Measurements from ENCODE around the gene MEIS1. TPM values are rescaled to one million over a fixed set of nuclear protein-coding genes. Genes with fewer than 3 reads are reported as not detected.

Gene MEIS1
- total RNA-seq (2021): 5.4 and 9.1 TPM in 2 replicates
- Bru-seq, nascent RNA: percentile 60 among the genes with signal in this experiment
- percentile 43 among the genes with signal in this experiment for BruChase-seq, experiment 1, labeled RNA remaining after a 2-hour chase
- percentile 40 among the genes with signal in this experiment for BruChase-seq, experiment 2, labeled RNA remaining after a 6-hour chase
- long read RNA-seq, partial matches to known transcripts: 0 of 6 reads
- long read RNA-seq, other reads (novel, unspliced or antisense): 6 of 6 reads

DNA sequence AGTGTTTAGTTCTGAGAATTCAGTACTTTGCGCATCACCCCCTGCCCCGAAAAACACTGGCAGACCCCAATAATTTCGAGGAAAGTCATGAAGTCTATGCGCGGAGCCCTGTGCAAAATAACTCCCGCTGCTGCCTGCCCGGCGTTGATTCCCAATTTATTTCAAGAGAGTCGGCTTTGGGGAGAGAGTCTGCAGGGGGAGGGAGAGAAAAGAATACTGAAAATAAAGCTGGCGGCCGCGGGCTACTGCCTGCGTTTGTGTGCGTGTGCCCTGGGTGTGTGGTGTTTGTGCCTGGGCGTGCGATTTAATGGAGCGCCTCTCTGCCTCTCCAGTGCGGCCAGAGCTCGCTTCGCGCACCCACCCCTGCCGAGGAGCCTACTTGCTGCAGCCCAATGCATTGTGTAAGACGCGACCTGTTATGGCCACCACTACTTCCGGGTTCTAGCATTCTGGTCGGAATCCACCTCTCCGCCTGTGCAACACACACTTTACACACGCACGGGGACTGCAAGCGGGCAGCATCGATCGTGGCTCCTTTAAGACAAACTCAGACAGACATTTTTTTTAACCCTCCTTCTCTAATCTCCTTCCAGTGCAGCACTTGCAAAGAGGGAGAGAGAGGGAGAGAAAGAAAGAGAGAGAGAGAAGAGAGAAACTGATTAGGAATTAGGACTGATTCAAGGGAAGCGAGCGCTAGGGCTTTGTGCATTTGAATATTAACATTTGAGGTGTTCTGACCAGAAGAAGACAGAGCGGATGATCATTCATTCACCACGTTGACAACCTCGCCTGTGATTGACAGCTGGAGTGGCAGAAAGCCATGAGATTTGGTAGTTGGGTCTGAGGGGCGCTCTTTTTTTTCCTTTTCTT is at the start of gene MEIS1:
TSS of gene MEIS1 (plus strand) at position 447 of the 870 bp plus-strand sequence. CDS start 732 bp downstream, outside the sequence.
- Histone ChIP-seq H4K20me1 (ENCODE audit: insufficient read depth) (no peaks in the 10 kb centered on the region), H3K4me3 (peak within 1 kb of the TSS; percentile 72), H3K4me1 (replicated peaks; ENCODE audit: insufficient read depth) (peaks cover 13% of the 10 kb centered on the region), H3K79me2 (ENCODE audit: low read depth) (no peaks in the 10 kb centered on the region), H3K4me2 (peak within 1 kb of the TSS; percentile 99), H3K27me3 (ENCODE audit: insufficient read depth, low read depth) (no peaks in the 10 kb centered on the region), H3K9me3 (ENCODE audit: insufficient read depth, low read depth) (no peaks in the 10 kb centered on the region), H3K27ac (peak within 1 kb of the TSS; percentile 48), H3F3A (ENCODE audit: insufficient read depth, low read depth) (peaks cover 6% of the 10 kb centered on the region), H2AFZ (peak within 1 kb of the TSS; percentile 94), H3K36me3 (ENCODE audit: low read depth) (no peaks in the 10 kb centered on the region), H3K9me2 (ENCODE audit: insufficient read depth) (no peaks in the 10 kb centered on the region)
- TF ChIP-seq EZH2 (IDR thresholded peaks at IDR 0.05; ENCODE audit: low read depth): no peak
- TF ChIP-seq, protein P1, sequence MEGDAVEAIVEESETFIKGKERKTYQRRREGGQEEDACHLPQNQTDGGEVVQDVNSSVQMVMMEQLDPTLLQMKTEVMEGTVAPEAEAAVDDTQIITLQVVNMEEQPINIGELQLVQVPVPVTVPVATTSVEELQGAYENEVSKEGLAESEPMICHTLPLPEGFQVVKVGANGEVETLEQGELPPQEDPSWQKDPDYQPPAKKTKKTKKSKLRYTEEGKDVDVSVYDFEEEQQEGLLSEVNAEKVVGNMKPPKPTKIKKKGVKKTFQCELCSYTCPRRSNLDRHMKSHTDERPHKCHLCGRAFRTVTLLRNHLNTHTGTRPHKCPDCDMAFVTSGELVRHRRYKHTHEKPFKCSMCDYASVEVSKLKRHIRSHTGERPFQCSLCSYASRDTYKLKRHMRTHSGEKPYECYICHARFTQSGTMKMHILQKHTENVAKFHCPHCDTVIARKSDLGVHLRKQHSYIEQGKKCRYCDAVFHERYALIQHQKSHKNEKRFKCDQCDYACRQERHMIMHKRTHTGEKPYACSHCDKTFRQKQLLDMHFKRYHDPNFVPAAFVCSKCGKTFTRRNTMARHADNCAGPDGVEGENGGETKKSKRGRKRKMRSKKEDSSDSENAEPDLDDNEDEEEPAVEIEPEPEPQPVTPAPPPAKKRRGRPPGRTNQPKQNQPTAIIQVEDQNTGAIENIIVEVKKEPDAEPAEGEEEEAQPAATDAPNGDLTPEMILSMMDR (conservative IDR thresholded peaks at IDR 0.05): no peak
- intact Hi-C loops (cut with micrococcal nuclease; ENCODE audit: unreplicated experiment): loop anchor here (1.0 kb wide), 2 partner anchors 60 to 74 kb away; no protein-coding TSS in a partner anchor
- BruUV-seq (replicated peaks): TSS peak; percentile 81
- DNase-seq: peak; percentile 81 to 90
- ChIA-PET POLR2A (ENCODE audit: unreplicated experiment) (interaction anchor here (0.6 to 1.2 kb wide), 7 partner anchors 47 to 1723 kb away, joined by 4 to 45 read pairs (median 7); partner anchors contain the start of gene PNO1), CTCF (interaction anchor here (0.6 to 2.2 kb wide), 5 partner anchors 46 to 964 kb away, joined by 6 to 21 read pairs (median 9); no protein-coding TSS in a partner anchor)

DNA sequence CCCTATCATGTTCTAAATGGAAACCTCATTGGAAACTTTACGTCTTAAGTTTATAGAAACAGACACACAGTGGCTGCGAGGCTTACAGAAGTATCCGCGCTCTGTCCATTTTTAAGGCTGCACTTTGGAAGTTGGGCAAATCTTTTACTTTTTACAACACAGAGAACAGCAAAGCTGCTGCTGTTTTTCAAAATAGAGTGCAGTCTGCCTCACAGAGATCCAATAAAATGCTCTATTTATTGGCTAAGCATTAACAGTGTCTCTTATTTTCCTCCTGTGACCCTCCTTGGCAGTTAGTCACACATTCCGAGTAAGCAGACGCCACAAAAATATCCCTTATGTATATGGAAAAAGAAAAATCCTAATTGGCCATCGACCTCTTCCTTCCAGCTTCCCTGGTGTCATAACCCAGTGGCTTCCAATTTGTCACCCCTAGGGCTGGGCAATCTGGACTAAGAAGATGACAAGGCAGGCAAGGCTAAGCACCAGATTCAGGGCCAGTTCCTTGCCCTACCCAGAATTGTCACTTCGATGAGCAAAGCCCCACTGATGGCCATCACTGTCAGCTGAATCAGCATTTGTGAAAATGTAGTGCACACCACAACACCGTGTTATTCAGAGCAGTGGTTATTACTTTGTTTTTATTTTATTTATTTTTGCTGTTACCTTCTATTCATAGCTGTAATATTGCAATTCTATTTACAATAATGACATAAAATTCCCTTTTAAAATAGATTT is 47.7 kb upstream of the MEIS1 start:
- BruUV-seq (replicated peaks): no TSS peak
- no peak overlapping the region for H3K4me2 ChIP-seq
- H3K4me1 ChIP-seq (replicated peaks; ENCODE audit: insufficient read depth): peaks cover 28% of the 10 kb centered on the region
- H3K9me3 ChIP-seq (ENCODE audit: insufficient read depth, low read depth): peaks cover 5% of the 10 kb centered on the region; the same call in 1 of the 2 replicates
- no peaks in the 10 kb centered on the region for H3K9me2 ChIP-seq (ENCODE audit: insufficient read depth)
- CTCF ChIA-PET: no interaction called here
- no peaks in the 10 kb centered on the region for H3K36me3 ChIP-seq (ENCODE audit: low read depth)
- no peak overlapping the region for H3K27ac ChIP-seq
- DNase-seq: no peak
- H3K79me2 ChIP-seq (ENCODE audit: low read depth): no peaks in the 10 kb centered on the region
- TF ChIP-seq, protein P1 (conservative IDR thresholded peaks at IDR 0.05): no peak
- TF ChIP-seq EZH2 (IDR thresholded peaks at IDR 0.05; ENCODE audit: low read depth): no peak
- no peaks in the 10 kb centered on the region for H3K27me3 ChIP-seq (ENCODE audit: insufficient read depth, low read depth)
- peaks cover 4% of the 10 kb centered on the region for H3F3A ChIP-seq (ENCODE audit: insufficient read depth, low read depth)
- H3K4me3 ChIP-seq: no peak overlapping the region
- intact Hi-C loops (cut with micrococcal nuclease; ENCODE audit: unreplicated experiment): no loop called here
- no peaks in the 10 kb centered on the region for H4K20me1 ChIP-seq (ENCODE audit: insufficient read depth)
- no peak overlapping the region for H2AFZ ChIP-seq
- POLR2A ChIA-PET (ENCODE audit: unreplicated experiment): no interaction called here

DNA sequence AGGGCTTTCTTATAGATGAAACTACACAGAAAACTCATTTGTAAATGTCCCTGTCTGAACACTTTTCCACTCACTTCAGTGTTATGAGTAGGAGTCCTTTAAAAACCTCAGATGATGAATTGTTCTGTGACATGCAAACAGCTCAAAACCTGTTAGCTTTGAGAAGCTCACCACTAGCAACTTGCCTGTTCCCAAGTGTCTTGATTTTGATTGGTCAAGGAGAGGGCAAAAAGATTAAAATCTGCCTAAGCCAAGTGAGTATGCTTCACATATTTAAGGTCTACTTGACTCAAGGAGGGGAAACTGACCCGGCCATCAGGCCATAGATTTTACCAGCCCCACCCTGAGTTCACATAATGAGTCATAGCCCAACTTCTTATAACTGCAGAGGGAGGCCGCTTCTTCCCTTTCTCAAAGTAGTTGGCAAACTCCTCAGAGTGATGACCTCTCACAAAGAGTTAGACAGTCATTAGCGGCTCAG is 45.2 kb upstream of the MEIS1 start:
- no peak overlapping the region for H2AFZ ChIP-seq
- intact Hi-C loops (cut with micrococcal nuclease; ENCODE audit: unreplicated experiment): no loop called here
- H3F3A ChIP-seq (ENCODE audit: insufficient read depth, low read depth): peaks cover 4% of the 10 kb centered on the region
- peak; percentile 5 to 64 for DNase-seq
- 0 out of 2 replicates have a peak overlapping the region, but pooled peaks have one; percentile 72 for H3K4me2 ChIP-seq
- no peak overlapping the region for H3K27ac ChIP-seq
- H3K4me3 ChIP-seq: no peak overlapping the region
- peaks cover 15% of the 10 kb centered on the region for H3K4me1 ChIP-seq (replicated peaks; ENCODE audit: insufficient read depth)
- H3K27me3 ChIP-seq (ENCODE audit: insufficient read depth, low read depth): no peaks in the 10 kb centered on the region
- H3K36me3 ChIP-seq (ENCODE audit: low read depth): no peaks in the 10 kb centered on the region
- peaks cover 5% of the 10 kb centered on the region; the same call in 1 of the 2 replicates for H3K9me3 ChIP-seq (ENCODE audit: insufficient read depth, low read depth)
- H4K20me1 ChIP-seq (ENCODE audit: insufficient read depth): no peaks in the 10 kb centered on the region
- CTCF ChIA-PET: no interaction called here
- no peaks in the 10 kb centered on the region for H3K79me2 ChIP-seq (ENCODE audit: low read depth)
- POLR2A ChIA-PET (ENCODE audit: unreplicated experiment): interaction anchor here (0.8 kb wide), 1 partner anchor 30 kb away, joined by 5 read pairs; no protein-coding TSS in a partner anchor
- BruUV-seq (replicated peaks): no TSS peak
- TF ChIP-seq, protein P1 (conservative IDR thresholded peaks at IDR 0.05): no peak
- TF ChIP-seq EZH2 (IDR thresholded peaks at IDR 0.05; ENCODE audit: low read depth): no peak
- no peaks in the 10 kb centered on the region for H3K9me2 ChIP-seq (ENCODE audit: insufficient read depth)
